ENCODE data around the gene PARVB.
A peak's percentile ranks its signal among the peaks of the same experiment; 100 is the strongest.

PARVB gene

DNA sequence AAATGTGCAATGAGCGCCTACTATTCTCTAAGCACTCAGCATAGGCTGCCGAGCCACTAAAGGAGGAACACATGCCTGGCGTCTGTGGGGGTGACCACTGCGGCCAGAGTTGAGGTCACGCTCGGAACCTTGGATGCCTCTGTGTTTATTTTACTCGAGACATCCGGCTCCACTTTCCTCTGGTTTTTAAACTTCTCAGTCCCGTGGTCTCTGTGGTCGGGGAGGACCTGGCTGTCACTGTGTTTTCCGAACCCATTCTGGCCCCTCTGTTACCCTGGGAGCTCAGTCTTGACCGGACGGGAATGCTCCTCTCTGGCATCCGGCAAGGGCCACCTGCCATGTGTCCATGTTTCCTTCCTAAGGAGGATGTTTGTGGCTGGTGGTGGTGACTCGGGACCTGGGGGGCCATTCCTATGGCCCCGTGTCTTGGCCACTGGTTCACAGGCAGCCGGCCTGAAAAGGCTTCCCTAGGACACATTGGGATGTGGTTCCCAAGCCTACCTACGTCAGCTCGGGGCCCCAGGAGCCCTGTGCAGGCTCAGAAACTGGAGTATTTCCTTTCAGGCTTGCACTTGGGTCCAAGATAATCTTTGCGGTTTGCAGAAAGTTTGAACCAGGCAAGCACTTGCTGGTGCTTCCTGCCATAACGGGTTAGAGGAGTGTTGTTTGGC is 109.9 kb downstream of the PARVB start:
- Mint-ChIP-seq H3K27me3 (ENCODE audit: low read depth, poor library complexity) (peaks cover 18% of the 10 kb centered on the region), H3K27ac (peak overlapping the region; percentile 68), H3K4me1 (peaks cover 39% of the 10 kb centered on the region), H3K4me3 (no peak overlapping the region), H3K9me3 (peaks cover 36% of the 10 kb centered on the region), H3K36me3 (ENCODE audit: low read depth) (peaks cover 35% of the 10 kb centered on the region)
- TF ChIP-seq, protein P1, sequence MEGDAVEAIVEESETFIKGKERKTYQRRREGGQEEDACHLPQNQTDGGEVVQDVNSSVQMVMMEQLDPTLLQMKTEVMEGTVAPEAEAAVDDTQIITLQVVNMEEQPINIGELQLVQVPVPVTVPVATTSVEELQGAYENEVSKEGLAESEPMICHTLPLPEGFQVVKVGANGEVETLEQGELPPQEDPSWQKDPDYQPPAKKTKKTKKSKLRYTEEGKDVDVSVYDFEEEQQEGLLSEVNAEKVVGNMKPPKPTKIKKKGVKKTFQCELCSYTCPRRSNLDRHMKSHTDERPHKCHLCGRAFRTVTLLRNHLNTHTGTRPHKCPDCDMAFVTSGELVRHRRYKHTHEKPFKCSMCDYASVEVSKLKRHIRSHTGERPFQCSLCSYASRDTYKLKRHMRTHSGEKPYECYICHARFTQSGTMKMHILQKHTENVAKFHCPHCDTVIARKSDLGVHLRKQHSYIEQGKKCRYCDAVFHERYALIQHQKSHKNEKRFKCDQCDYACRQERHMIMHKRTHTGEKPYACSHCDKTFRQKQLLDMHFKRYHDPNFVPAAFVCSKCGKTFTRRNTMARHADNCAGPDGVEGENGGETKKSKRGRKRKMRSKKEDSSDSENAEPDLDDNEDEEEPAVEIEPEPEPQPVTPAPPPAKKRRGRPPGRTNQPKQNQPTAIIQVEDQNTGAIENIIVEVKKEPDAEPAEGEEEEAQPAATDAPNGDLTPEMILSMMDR (IDR thresholded peaks at IDR 0.05): no peak
- no peak for DNase-seq

DNA sequence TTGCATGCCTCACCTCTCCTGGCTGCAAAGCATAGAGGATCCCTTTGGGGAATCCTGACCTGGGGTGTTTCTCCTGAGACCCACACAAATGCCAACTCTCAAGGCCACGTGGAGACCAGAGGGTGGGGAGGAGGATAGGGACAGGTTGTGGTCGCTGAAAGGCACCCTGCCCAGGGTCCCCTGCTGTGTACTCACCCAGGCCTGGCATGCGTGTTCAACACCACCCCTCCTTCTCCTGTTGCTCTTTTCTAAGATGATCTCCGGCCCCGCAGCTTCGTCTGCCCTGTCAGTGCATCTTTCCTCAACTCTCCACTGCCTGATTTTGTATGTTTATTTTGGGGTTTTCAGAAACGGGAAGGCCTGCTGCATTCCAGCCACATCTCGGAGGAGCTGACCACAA is 112.0 kb downstream of the PARVB start:
- TF ChIP-seq, protein P1 (IDR thresholded peaks at IDR 0.05): no peak
- Mint-ChIP-seq H3K4me3 (no peak overlapping the region), H3K27ac (no peak overlapping the region), H3K4me1 (peaks cover 21% of the 10 kb centered on the region), H3K36me3 (ENCODE audit: low read depth) (peaks cover 41% of the 10 kb centered on the region), H3K9me3 (peaks cover 36% of the 10 kb centered on the region), H3K27me3 (ENCODE audit: low read depth, poor library complexity) (peaks cover 12% of the 10 kb centered on the region)
- no peak for DNase-seq

DNA sequence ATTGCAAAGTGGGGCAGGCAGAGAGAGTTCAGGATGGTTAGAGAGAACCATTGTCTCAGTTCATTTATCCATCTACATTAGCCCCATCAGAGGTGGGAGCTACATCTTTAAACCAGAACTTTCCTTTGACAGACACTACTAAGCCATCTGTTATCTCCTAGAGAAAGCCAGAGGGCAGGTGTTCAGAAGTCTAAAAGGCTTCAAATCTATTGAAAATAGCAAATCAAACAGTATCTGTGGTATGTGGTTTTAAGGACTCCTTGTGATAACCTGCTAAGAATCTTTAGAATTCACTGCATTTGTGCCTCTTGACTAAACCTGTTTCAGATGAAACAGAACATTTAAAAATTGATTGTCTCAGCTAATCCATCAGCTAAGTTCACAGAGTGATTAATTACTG is 112.7 kb downstream of the PARVB start:
- Mint-ChIP-seq H3K36me3 (ENCODE audit: low read depth) (peaks cover 41% of the 10 kb centered on the region), H3K9me3 (peaks cover 36% of the 10 kb centered on the region), H3K27me3 (ENCODE audit: low read depth, poor library complexity) (peaks cover 11% of the 10 kb centered on the region), H3K4me3 (no peak overlapping the region), H3K27ac (no peak overlapping the region), H3K4me1 (peaks cover 14% of the 10 kb centered on the region)
- no peak for DNase-seq
- TF ChIP-seq, protein P1 (IDR thresholded peaks at IDR 0.05): no peak

DNA sequence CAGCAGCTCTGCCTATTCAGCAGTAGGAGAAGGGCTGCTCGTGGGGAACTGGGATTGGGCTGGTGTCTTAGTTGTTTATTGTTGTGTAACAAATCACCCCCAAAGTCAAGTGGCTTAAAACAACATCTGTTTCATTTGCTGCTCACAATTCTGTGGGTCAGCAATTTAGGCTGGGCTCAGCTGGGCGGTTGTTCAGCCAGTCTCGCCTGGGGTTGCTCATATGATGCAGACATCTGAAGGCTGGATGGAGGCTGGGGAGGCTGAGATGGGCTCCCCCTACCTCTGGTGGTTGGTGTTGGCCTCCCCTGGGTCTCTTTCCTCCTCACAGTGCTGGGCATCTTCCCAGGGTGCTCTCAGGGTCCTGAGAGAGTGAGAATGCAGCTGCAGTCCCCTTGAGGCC is 113.3 kb downstream of the PARVB start:
- peaks cover 41% of the 10 kb centered on the region for H3K36me3 Mint-ChIP-seq (ENCODE audit: low read depth)
- peaks cover 8% of the 10 kb centered on the region for H3K4me1 Mint-ChIP-seq
- peaks cover 36% of the 10 kb centered on the region for H3K9me3 Mint-ChIP-seq
- no peak overlapping the region for H3K4me3 Mint-ChIP-seq
- peaks cover 11% of the 10 kb centered on the region for H3K27me3 Mint-ChIP-seq (ENCODE audit: low read depth, poor library complexity)
- H3K27ac Mint-ChIP-seq: no peak overlapping the region
- TF ChIP-seq, protein P1 (IDR thresholded peaks at IDR 0.05): no peak
- no peak for DNase-seq

DNA sequence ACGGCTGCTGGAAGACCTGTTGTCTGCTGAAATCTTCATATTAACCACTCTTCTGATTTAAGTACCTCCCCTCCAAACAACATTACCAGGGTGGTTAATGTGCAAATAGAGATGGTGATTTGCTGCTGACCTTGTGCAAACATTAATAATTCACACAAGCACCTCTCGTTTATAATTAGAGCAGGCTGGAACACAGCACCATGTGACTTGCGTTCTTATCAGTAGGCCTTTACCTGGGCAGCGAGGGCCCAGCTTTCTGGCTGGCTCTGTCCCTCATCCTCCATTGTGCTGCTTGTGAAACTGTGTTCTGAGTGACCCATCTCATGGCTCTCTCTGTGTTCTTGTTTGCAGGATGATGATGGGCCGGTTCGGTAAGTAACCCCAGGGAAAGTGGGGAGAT is 115.7 kb downstream of the PARVB start:
- no peak overlapping the region for H3K4me3 Mint-ChIP-seq
- H3K9me3 Mint-ChIP-seq: peaks cover 36% of the 10 kb centered on the region
- DNase-seq: no peak
- peaks cover 7% of the 10 kb centered on the region for H3K27me3 Mint-ChIP-seq (ENCODE audit: low read depth, poor library complexity)
- H3K4me1 Mint-ChIP-seq: peaks cover 19% of the 10 kb centered on the region
- peaks cover 41% of the 10 kb centered on the region for H3K36me3 Mint-ChIP-seq (ENCODE audit: low read depth)
- peak overlapping the region; percentile 68 for H3K27ac Mint-ChIP-seq
- TF ChIP-seq, protein P1 (IDR thresholded peaks at IDR 0.05): no peak
